Measurements from ENCODE around the gene CD22. TPM values are rescaled to one million over a fixed set of nuclear protein-coding genes. Genes with fewer than 3 reads are reported as not detected.

CD22 gene
- total and polyA plus RNA-seq, 2 donors (not counting 1 experiment from before 2014, with no cell fraction given): 0.15 to 1.2 TPM

GRCh38 chr19:35296644-35297514 lies 32.1 kb upstream of the CD22 start:
- no peaks in the 10 kb centered on the region for H4K20me1 ChIP-seq (ENCODE audit: control insufficient read depth, extremely low read depth, insufficient read depth, low read length)
- no peak overlapping the region for H3K4me2 ChIP-seq (ENCODE audit: extremely low read depth, insufficient read depth, low read length)
- peaks cover 7% of the 10 kb centered on the region for H3K27me3 ChIP-seq (ENCODE audit: control insufficient read depth, insufficient read depth, low read length)
- no peak overlapping the region for H3K4me3 ChIP-seq (replicated peaks in 1 of 4; ENCODE audit: control extremely low read depth in 1 of 4, insufficient read depth in 1 of 4, low read depth in 3 of 4, low read length in 4 of 4)
- no peaks in the 10 kb centered on the region for H3K4me1 ChIP-seq (ENCODE audit: control insufficient read depth, extremely low read depth, insufficient read depth, low read length)
- no peaks in the 10 kb centered on the region for H3K9me3 ChIP-seq (ENCODE audit: control insufficient read depth, insufficient read depth, low read depth, low read length)
- TF ChIP-seq EZH2 (IDR thresholded peaks at IDR 0.05; ENCODE audit: low read length, missing control alignments): no peak
- TF ChIP-seq, protein P1, sequence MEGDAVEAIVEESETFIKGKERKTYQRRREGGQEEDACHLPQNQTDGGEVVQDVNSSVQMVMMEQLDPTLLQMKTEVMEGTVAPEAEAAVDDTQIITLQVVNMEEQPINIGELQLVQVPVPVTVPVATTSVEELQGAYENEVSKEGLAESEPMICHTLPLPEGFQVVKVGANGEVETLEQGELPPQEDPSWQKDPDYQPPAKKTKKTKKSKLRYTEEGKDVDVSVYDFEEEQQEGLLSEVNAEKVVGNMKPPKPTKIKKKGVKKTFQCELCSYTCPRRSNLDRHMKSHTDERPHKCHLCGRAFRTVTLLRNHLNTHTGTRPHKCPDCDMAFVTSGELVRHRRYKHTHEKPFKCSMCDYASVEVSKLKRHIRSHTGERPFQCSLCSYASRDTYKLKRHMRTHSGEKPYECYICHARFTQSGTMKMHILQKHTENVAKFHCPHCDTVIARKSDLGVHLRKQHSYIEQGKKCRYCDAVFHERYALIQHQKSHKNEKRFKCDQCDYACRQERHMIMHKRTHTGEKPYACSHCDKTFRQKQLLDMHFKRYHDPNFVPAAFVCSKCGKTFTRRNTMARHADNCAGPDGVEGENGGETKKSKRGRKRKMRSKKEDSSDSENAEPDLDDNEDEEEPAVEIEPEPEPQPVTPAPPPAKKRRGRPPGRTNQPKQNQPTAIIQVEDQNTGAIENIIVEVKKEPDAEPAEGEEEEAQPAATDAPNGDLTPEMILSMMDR (conservative IDR thresholded peaks at IDR 0.05 in 1 of 2, IDR thresholded peaks at IDR 0.05 in 1 of 2; ENCODE audit: low read depth in 1 of 2, low read length in 2 of 2): no peak
- H3K27ac ChIP-seq (ENCODE audit: insufficient read depth, low read length): no peak overlapping the region
- no peaks in the 10 kb centered on the region for H3K36me3 ChIP-seq (ENCODE audit: control insufficient read depth, insufficient read depth, low read length)
- no peak overlapping the region for H3K9ac ChIP-seq (ENCODE audit: insufficient read depth, low read length)
- no peak overlapping the region for H2AFZ ChIP-seq (ENCODE audit: low read length)
- H3K79me2 ChIP-seq (ENCODE audit: control insufficient read depth, insufficient read depth, low read length): no peaks in the 10 kb centered on the region
- no peak for DNase-seq (ENCODE audit: low read depth in 2 of 2)

DNA sequence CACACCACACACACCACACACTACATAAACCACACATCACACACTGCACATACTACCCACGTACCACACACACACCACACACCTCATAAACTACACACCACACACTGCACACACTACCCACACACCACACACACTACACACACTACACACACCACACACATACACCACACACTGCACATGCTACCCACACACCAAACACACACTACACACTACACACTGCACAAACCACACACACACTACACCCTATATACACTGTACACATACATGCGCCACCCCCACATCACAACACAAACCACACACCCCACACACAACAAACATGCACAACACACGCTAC lies 31.5 kb upstream of the CD22 start:
- TF ChIP-seq EZH2 (IDR thresholded peaks at IDR 0.05; ENCODE audit: low read length, missing control alignments): no peak
- TF ChIP-seq, protein P1 (conservative IDR thresholded peaks at IDR 0.05 in 1 of 2, IDR thresholded peaks at IDR 0.05 in 1 of 2; ENCODE audit: low read depth in 1 of 2, low read length in 2 of 2): no peak
- no peaks in the 10 kb centered on the region for H3K36me3 ChIP-seq (ENCODE audit: control insufficient read depth, insufficient read depth, low read length)
- no peak for DNase-seq (ENCODE audit: low read depth in 2 of 2)

DNA sequence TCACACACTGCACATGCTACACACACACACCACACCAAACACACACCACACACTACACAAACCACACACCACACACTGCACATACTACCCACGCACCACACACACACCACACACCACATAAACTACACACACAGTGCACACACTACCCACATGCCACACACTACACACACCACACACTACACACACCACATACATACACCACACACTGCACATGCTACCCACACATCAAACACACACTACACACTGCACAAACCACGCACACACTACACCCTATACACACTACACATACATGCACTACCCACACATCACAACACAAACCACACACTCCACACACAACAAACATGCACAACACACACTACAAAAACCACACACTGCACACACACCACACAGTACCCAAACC lies 31.1 kb upstream of the CD22 start:
- Histone ChIP-seq H3K36me3 (ENCODE audit: control insufficient read depth, insufficient read depth, low read length) (no peaks in the 10 kb centered on the region), H4K20me1 (ENCODE audit: control insufficient read depth, extremely low read depth, insufficient read depth, low read length) (no peaks in the 10 kb centered on the region), H3K4me3 (replicated peaks in 1 of 4; ENCODE audit: control extremely low read depth in 1 of 4, insufficient read depth in 1 of 4, low read depth in 3 of 4, low read length in 4 of 4) (no peak overlapping the region), H3K79me2 (ENCODE audit: control insufficient read depth, insufficient read depth, low read length) (no peaks in the 10 kb centered on the region), H3K27me3 (ENCODE audit: control insufficient read depth, insufficient read depth, low read length) (peaks cover 6% of the 10 kb centered on the region), H3K27ac (ENCODE audit: insufficient read depth, low read length) (no peak overlapping the region), H3K9me3 (ENCODE audit: control insufficient read depth, insufficient read depth, low read depth, low read length) (no peaks in the 10 kb centered on the region), H2AFZ (ENCODE audit: low read length) (no peak overlapping the region), H3K9ac (ENCODE audit: insufficient read depth, low read length) (no peak overlapping the region), H3K4me1 (ENCODE audit: control insufficient read depth, extremely low read depth, insufficient read depth, low read length) (no peaks in the 10 kb centered on the region), H3K4me2 (ENCODE audit: extremely low read depth, insufficient read depth, low read length) (no peak overlapping the region)
- DNase-seq (ENCODE audit: low read depth in 2 of 2): no peak
- TF ChIP-seq, protein P1 (conservative IDR thresholded peaks at IDR 0.05 in 1 of 2, IDR thresholded peaks at IDR 0.05 in 1 of 2; ENCODE audit: low read depth in 1 of 2, low read length in 2 of 2): no peak
- TF ChIP-seq EZH2 (IDR thresholded peaks at IDR 0.05; ENCODE audit: low read length, missing control alignments): no peak

More for the DNA sequence above, 31.5 kb upstream of the CD22 start:
- H3K4me3 ChIP-seq (replicated peaks in 1 of 4; ENCODE audit: control extremely low read depth in 1 of 4, insufficient read depth in 1 of 4, low read depth in 3 of 4, low read length in 4 of 4): no peak overlapping the region
- H3K9ac ChIP-seq (ENCODE audit: insufficient read depth, low read length): no peak overlapping the region
- no peaks in the 10 kb centered on the region for H3K79me2 ChIP-seq (ENCODE audit: control insufficient read depth, insufficient read depth, low read length)
- H3K4me1 ChIP-seq (ENCODE audit: control insufficient read depth, extremely low read depth, insufficient read depth, low read length): no peaks in the 10 kb centered on the region
- peaks cover 7% of the 10 kb centered on the region for H3K27me3 ChIP-seq (ENCODE audit: control insufficient read depth, insufficient read depth, low read length)
- no peaks in the 10 kb centered on the region for H3K9me3 ChIP-seq (ENCODE audit: control insufficient read depth, insufficient read depth, low read depth, low read length)
- H4K20me1 ChIP-seq (ENCODE audit: control insufficient read depth, extremely low read depth, insufficient read depth, low read length): no peaks in the 10 kb centered on the region
- no peak overlapping the region for H3K4me2 ChIP-seq (ENCODE audit: extremely low read depth, insufficient read depth, low read length)
- H3K27ac ChIP-seq (ENCODE audit: insufficient read depth, low read length): no peak overlapping the region
- no peak overlapping the region for H2AFZ ChIP-seq (ENCODE audit: low read length)

Data from fibroblast of lung (primary cell).